GM12878 (cell line): ENCODE results near the gene OR2V1. TPM values are rescaled to one million over a fixed set of nuclear protein-coding genes. Genes with fewer than 3 reads are reported as not detected.

ENCODE experiments used
- ATAC-seq: fragments of 200-7000 bp; cut with Tn5 transposase; 3 replicates; pipeline ENCODE4 v1.9.1; 2020; ENCODE audit warnings: mild to moderate bottlenecking, moderate library complexity
- BruUV-seq: library from RNA; stranded (reverse); fragments of 400-500 nt; replicated peaks from 2 replicates; lab custom pipeline; 2021; lab: Mats Ljungman, UMichigan
- CTCF ChIA-PET: fragments of 300-600 bp; sonication (Branson Sonifier 250); formaldehyde crosslinking; extraction: SDS; loops from one replicate; lab custom pipeline; 2021; ENCODE audit warnings: inconsistent platforms; lab: Yijun Ruan, JAX
- POLR2A ChIA-PET: fragments of 350-600 bp; formaldehyde crosslinking; extraction: SDS; loops from one replicate; lab custom pipeline; 2021; ENCODE audit warnings: inconsistent platforms; lab: Charles Lee
- RAD21 ChIA-PET: fragments of 300-600 bp; sonication (Branson Sonifier 250); formaldehyde crosslinking; loops from one replicate; lab custom pipeline; 2023; ENCODE audit warnings: antibody characterized with exemption; ENCODE audit not compliant: unreplicated experiment; lab: Charles Lee
- SMC1A ChIA-PET: fragments of 300-600 bp; sonication (Branson Sonifier 250); formaldehyde crosslinking; loops from one replicate; lab custom pipeline; 2023; ENCODE audit not compliant: unreplicated experiment, uncharacterized antibody; lab: Charles Lee
- DNase-seq: peaks from one replicate; pipeline ENCODE4 v3.0.0-alpha.2; 2011; ENCODE audit warnings: low read depth, low spot score
- FAIRE-seq: peaks from 3 replicates; lab custom pipeline; 2011; peaks lifted over from hg19 to GRCh38; lab: Jason Lieb, UNC
- H2AFZ ChIP-seq: 2 replicates; pipeline ENCODE4 v1.6.0; 2011; ENCODE audit warnings: low read depth, low read length, control low read depth; ENCODE audit not compliant: control insufficient read depth
- H3K27ac ChIP-seq: 2 replicates; pipeline ENCODE4 v1.5.1; 2011; ENCODE audit warnings: control low read depth; ENCODE audit not compliant: control insufficient read depth, insufficient read depth
- H3K27me3 ChIP-seq, 2 experiments: replicated peaks in 1 of 2; 2 replicates each; pipeline versions ENCODE4 v1.6.0 to v1.6.1; 2011; ENCODE audit warnings: low read length in 1 of 2; ENCODE audit not compliant: control insufficient read depth in 2 of 2, insufficient read depth in 2 of 2
- H3K36me3 ChIP-seq, 2 experiments: 2 replicates each; pipeline ENCODE4 v1.5.1; 2011; ENCODE audit warnings: low read length in 1 of 2; ENCODE audit not compliant: control insufficient read depth in 2 of 2, insufficient read depth in 2 of 2
- H3K4me1 ChIP-seq: 2 replicates; pipeline ENCODE4 v1.6.1; 2011; ENCODE audit warnings: mild to moderate bottlenecking, low read length, moderate library complexity, mixed read lengths; ENCODE audit not compliant: control insufficient read depth, insufficient read depth
- H3K4me2 ChIP-seq: 2 replicates; pipeline ENCODE4 v1.6.0; 2011; ENCODE audit warnings: control low read depth; ENCODE audit not compliant: control insufficient read depth, insufficient read depth
- H3K4me3 ChIP-seq: fragments of 200-600 bp; sonication (generic); 2 replicates; pipeline ENCODE4 v1.5.1; 2016
- H3K79me2 ChIP-seq: 2 replicates; pipeline ENCODE4 v1.6.0; 2011; ENCODE audit warnings: low read length; ENCODE audit not compliant: control insufficient read depth, insufficient read depth
- H3K9ac ChIP-seq: 2 replicates; pipeline ENCODE4 v1.8.0; 2011; ENCODE audit warnings: low read length, control low read depth, mixed read lengths; ENCODE audit not compliant: control insufficient read depth, insufficient read depth
- H3K9me3 ChIP-seq: replicated peaks from 3 replicates; pipeline ENCODE4 v1.5.1; 2011; ENCODE audit warnings: mild to moderate bottlenecking, low read length; ENCODE audit not compliant: control insufficient read depth, insufficient read depth
- H4K20me1 ChIP-seq: 2 replicates; pipeline ENCODE4 v1.6.0; 2011; ENCODE audit not compliant: control insufficient read depth, insufficient read depth
- E2F8 ChIP-seq: fragments of 450-650 bp; IDR thresholded peaks from 2 replicates; pipeline ENCODE4 v1.6.1; 2018; ENCODE audit warnings: mild to moderate bottlenecking, low read depth, moderate library complexity; ENCODE audit not compliant: partially characterized antibody
- HDAC6 ChIP-seq: fragments of 200-600 bp; sonication (generic); IDR thresholded peaks from one replicate; pipeline ENCODE4 v1.8.0; 2017; ENCODE audit warnings: antibody characterized with exemption; ENCODE audit not compliant: unreplicated experiment
- IRF4 ChIP-seq: IDR thresholded peaks from 2 replicates; pipeline ENCODE4 v1.6.1; 2011; ENCODE audit warnings: low read depth, low read length
- IRF5 ChIP-seq: fragments of 450-650 bp; IDR thresholded peaks from 2 replicates; pipeline ENCODE4 v1.6.1; 2017; ENCODE audit warnings: borderline replicate concordance
- JUND ChIP-seq: IDR thresholded peaks from 2 replicates; pipeline ENCODE4 v1.6.1; 2012; ENCODE audit warnings: low read depth, mild to moderate bottlenecking, low read length, improper control_type of control experiment, moderate library complexity
- MXI1 ChIP-seq: fragments of 150-350 bp; IDR thresholded peaks from 2 replicates; pipeline ENCODE4 v1.6.1; 2011; ENCODE audit warnings: low read depth, mild to moderate bottlenecking, inconsistent platforms, low read length, improper control_type of control experiment
- NR2C2 ChIP-seq: IDR thresholded peaks from 2 replicates; pipeline ENCODE4 v1.6.1; 2011; ENCODE audit warnings: borderline replicate concordance, low read depth; ENCODE audit not compliant: control insufficient read depth, insufficient read length
- NRF1 ChIP-seq: conservative IDR thresholded peaks from 2 replicates; pipeline ENCODE4 v1.6.1; 2011; ENCODE audit warnings: mild to moderate bottlenecking, low read depth, low read length, improper control_type of control experiment
- RAD51 ChIP-seq: fragments of 450-650 bp; IDR thresholded peaks from 2 replicates; pipeline ENCODE4 v1.6.1; 2016; ENCODE audit warnings: moderate library complexity, mild to moderate bottlenecking, inconsistent platforms
- TBL1XR1 ChIP-seq: IDR thresholded peaks from 2 replicates; pipeline ENCODE4 v1.6.1; 2012; ENCODE audit warnings: low read depth, low read length, improper control_type of control experiment
- WRNIP1 ChIP-seq: IDR thresholded peaks from 2 replicates; pipeline ENCODE4 v1.6.1; 2011; ENCODE audit warnings: low read depth, low read length, improper control_type of control experiment, borderline replicate concordance
- ZNF207 ChIP-seq: fragments of 450-650 bp; IDR thresholded peaks from 2 replicates; pipeline ENCODE4 v1.6.1; 2014; ENCODE audit warnings: antibody characterized with exemption, mild to moderate bottlenecking, borderline replicate concordance
- ZNF384 ChIP-seq: IDR thresholded peaks from 2 replicates; pipeline ENCODE4 v1.6.1; 2012; ENCODE audit warnings: low read depth, mild to moderate bottlenecking, low read length, improper control_type of control experiment, borderline replicate concordance
- WGBS: methylation state at CpG from one replicate; pipeline ENCODE4 v1.1.6; 2016; ENCODE audit warnings: low lambda C conversion rate; ENCODE audit not compliant: insufficient replicate concordance, insufficient coverage; ENCODE audit errors: missing lambda C conversion rate; 5-methylcytosine and 5-hydroxymethylcytosine counted together
- in situ Hi-C: fragments of 300-500 bp; cut with MboI; formaldehyde crosslinking; loops from 9 replicates; pipeline ENCODE4 v1.14.3; 2018; ENCODE audit warnings: mixed read lengths
- intact Hi-C: fragments of 100-400 bp; cut with micrococcal nuclease; formaldehyde crosslinking; loops from one replicate; pipeline ENCODE4 v1.14.2; 2022; ENCODE audit not compliant: unreplicated experiment
- polyA plus RNA-seq, 11 experiments: library from polyadenylated mRNA; depleted of rRNA in 4 of 11; unstranded in 6 of 11; stranded (reverse) in 5 of 11; fragments of >200 nt; fragmentation: Nextera tagmentation in 4 of 11; fragmentation: Illumina TruSeq in 1 of 11; extraction: Ambion mirVana in 4 of 11; extraction: Trizol in 1 of 11; gene quantifications; 1 replicate in 1 of 11; 2 replicates in 10 of 11; pipeline versions ENCODE4 v1.2.1 to v1.2.3, GENCODE V29; 2011 to 2016; ENCODE audit warnings: inconsistent platforms in 2 of 11, missing spikeins in 2 of 11, low read depth in 1 of 11
- total RNA-seq, 4 experiments: library from RNA; depleted of rRNA in 3 of 4; stranded (reverse); fragments of >200 nt in 3 of 4; fragmentation: Illumina TruSeq in 1 of 4; extraction: Trizol in 1 of 4; gene quantifications; 2 replicates each; pipeline versions ENCODE4 v1.2.1 to v1.2.3, GENCODE V29; 2013 to 2021
- TF ChIP-seq, protein P1 (sequence below): IDR thresholded peaks from 2 replicates; pipeline ENCODE4 v1.6.1; 2012; ENCODE audit warnings: low read depth, low read length, improper control_type of control experiment
- TF ChIP-seq, protein P2 (sequence below): fragments of 450-650 bp; IDR thresholded peaks from 2 replicates; pipeline ENCODE4 v1.6.1; 2016; ENCODE audit warnings: mild to moderate bottlenecking, moderate library complexity, borderline replicate concordance

Gene OR2V1
- total and polyA plus RNA-seq, 10 of the 15 experiments (the other 5 are each of a cell fraction or from before 2014, with no cell fraction given): 0.20 to 4.4 TPM; not detected in 8

DNA sequence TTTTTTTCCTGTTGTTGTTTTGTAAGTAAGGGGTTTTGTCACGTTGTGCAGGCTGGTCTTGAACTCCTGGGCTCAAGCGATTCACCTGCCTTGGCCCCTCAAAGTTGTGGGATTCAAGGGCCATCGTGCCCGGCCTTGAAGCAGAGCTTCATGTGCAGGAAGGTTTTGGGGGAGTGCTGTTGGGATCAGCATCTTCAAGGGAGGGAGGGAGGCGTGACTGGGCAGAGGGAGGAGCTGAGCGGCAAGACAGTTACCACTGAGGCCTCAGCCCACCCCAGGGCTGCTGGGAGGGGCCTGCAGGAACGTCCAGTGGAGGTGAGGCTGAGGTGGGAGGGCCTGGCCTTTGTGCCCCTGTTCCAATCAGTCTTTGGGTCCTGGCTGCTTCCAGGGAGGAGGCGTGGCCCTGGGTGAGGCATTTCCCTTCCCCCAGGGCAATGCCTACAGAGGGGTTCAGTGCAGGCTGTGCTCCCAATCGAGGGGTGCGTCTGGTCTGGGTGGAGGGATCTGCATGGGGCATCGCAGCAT, 21.4 kb downstream of the OR2V1 start:
- no peaks in the 10 kb centered on the region for H3K36me3 ChIP-seq
- in situ Hi-C loops (no loop called here), intact Hi-C loops (loop anchor here (10.0 kb wide), 1 partner anchor 45 kb away; no protein-coding TSS in a partner anchor)
- no peak overlapping the region for H3K27ac ChIP-seq
- RAD21 ChIA-PET: no interaction called here
- FAIRE-seq (no peak), DNase-seq (no peak), ATAC-seq (no peak)
- no peak overlapping the region for H3K9ac ChIP-seq
- BruUV-seq: no TSS peak
- H4K20me1 ChIP-seq: no peaks in the 10 kb centered on the region
- H3K4me3 ChIP-seq: no peak overlapping the region
- H3K9me3 ChIP-seq: no peaks in the 10 kb centered on the region; the same call in 2 of the 3 replicates
- POLR2A ChIA-PET: no interaction called here
- 27% methylated on average over 11 of the region's 11 CpGs for WGBS
- CTCF ChIA-PET: no interaction called here
- SMC1A ChIA-PET: no interaction called here
- no peaks in the 10 kb centered on the region; a peak in 1 of 4 replicates for H3K27me3 ChIP-seq
- no peaks in the 10 kb centered on the region for H3K79me2 ChIP-seq
- H3K4me2 ChIP-seq: no peak overlapping the region
- H2AFZ ChIP-seq: no peak overlapping the region
- H3K4me1 ChIP-seq: no peaks in the 10 kb centered on the region
- TF ChIP-seq MXI1: no peak
- TF ChIP-seq IRF4: no peak
- TF ChIP-seq ZNF384: no peak
- no peak for TF ChIP-seq HDAC6
- TF ChIP-seq NRF1: no peak
- no peak for TF ChIP-seq E2F8
- no peak for TF ChIP-seq ZNF207
- no peak for TF ChIP-seq RAD51
- TF ChIP-seq WRNIP1: no peak
- no peak for TF ChIP-seq TBL1XR1
- TF ChIP-seq, protein P1, sequence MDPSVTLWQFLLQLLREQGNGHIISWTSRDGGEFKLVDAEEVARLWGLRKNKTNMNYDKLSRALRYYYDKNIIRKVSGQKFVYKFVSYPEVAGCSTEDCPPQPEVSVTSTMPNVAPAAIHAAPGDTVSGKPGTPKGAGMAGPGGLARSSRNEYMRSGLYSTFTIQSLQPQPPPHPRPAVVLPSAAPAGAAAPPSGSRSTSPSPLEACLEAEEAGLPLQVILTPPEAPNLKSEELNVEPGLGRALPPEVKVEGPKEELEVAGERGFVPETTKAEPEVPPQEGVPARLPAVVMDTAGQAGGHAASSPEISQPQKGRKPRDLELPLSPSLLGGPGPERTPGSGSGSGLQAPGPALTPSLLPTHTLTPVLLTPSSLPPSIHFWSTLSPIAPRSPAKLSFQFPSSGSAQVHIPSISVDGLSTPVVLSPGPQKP: no peak
- TF ChIP-seq, protein P2, sequence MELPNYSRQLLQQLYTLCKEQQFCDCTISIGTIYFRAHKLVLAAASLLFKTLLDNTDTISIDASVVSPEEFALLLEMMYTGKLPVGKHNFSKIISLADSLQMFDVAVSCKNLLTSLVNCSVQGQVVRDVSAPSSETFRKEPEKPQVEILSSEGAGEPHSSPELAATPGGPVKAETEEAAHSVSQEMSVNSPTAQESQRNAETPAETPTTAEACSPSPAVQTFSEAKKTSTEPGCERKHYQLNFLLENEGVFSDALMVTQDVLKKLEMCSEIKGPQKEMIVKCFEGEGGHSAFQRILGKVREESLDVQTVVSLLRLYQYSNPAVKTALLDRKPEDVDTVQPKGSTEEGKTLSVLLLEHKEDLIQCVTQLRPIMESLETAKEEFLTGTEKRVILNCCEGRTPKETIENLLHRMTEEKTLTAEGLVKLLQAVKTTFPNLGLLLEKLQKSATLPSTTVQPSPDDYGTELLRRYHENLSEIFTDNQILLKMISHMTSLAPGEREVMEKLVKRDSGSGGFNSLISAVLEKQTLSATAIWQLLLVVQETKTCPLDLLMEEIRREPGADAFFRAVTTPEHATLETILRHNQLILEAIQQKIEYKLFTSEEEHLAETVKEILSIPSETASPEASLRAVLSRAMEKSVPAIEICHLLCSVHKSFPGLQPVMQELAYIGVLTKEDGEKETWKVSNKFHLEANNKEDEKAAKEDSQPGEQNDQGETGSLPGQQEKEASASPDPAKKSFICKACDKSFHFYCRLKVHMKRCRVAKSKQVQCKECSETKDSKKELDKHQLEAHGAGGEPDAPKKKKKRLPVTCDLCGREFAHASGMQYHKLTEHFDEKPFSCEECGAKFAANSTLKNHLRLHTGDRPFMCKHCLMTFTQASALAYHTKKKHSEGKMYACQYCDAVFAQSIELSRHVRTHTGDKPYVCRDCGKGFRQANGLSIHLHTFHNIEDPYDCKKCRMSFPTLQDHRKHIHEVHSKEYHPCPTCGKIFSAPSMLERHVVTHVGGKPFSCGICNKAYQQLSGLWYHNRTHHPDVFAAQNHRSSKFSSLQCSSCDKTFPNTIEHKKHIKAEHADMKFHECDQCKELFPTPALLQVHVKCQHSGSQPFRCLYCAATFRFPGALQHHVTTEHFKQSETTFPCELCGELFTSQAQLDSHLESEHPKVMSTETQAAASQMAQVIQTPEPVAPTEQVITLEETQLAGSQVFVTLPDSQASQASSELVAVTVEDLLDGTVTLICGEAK: no peak
- no peak for TF ChIP-seq IRF5
- TF ChIP-seq NR2C2: no peak
- TF ChIP-seq JUND: no peak
